Fibroblast of lung (primary cell): ENCODE measurements around the gene PPIF. TPM values are rescaled to one million over a fixed set of nuclear protein-coding genes. Genes with fewer than 3 reads are reported as not detected.
"Not testable (repeated sequence)": the region's sequence is repeated elsewhere in the genome, so short reads cannot be mapped to it uniquely, and the experiment has no call there.

Experiments used
- DNase-seq, 2 donors: peaks; one replicate each; pipeline versions ENCODE4 v3.0.0 to v3.0.0-alpha.2; 2010; ENCODE audit warnings: low read depth in 2 of 2
- H2AFZ ChIP-seq: 2 replicates; pipeline ENCODE4 v1.5.1; 2012; ENCODE audit warnings: low read length, control low read depth, inconsistent platforms
- H3K27ac ChIP-seq: 2 replicates; pipeline ENCODE4 v1.5.1; 2011; ENCODE audit warnings: low read length, control low read depth; ENCODE audit not compliant: insufficient read depth
- H3K27me3 ChIP-seq: 2 replicates; pipeline ENCODE4 v1.5.1; 2011; ENCODE audit warnings: mild to moderate bottlenecking, low read length; ENCODE audit not compliant: control insufficient read depth, insufficient read depth
- H3K36me3 ChIP-seq: 2 replicates; pipeline ENCODE4 v1.5.1; 2011; ENCODE audit warnings: low read length; ENCODE audit not compliant: control insufficient read depth, insufficient read depth
- H3K4me1 ChIP-seq: 2 replicates; pipeline ENCODE4 v1.5.1; 2011; ENCODE audit warnings: low read length; ENCODE audit not compliant: control insufficient read depth, insufficient read depth; ENCODE audit errors: extremely low read depth
- H3K4me2 ChIP-seq: 2 replicates; pipeline ENCODE4 v1.5.1; 2011; ENCODE audit warnings: low read length, control low read depth; ENCODE audit not compliant: insufficient read depth; ENCODE audit errors: extremely low read depth
- H3K4me3 ChIP-seq, 4 experiments: fragments of 200-600 bp in 1 of 4; sonication (generic) in 1 of 4; replicated peaks in 1 of 4; 2 replicates each; pipeline ENCODE4 v1.5.1; 2011 to 2016; ENCODE audit warnings: low read length in 4 of 4, low read depth in 3 of 4, mild to moderate bottlenecking in 3 of 4, control low read depth in 2 of 4, inconsistent platforms in 1 of 4, mixed read lengths in 1 of 4; ENCODE audit not compliant: insufficient read depth in 1 of 4; ENCODE audit errors: control extremely low read depth in 1 of 4
- H3K79me2 ChIP-seq: 2 replicates; pipeline ENCODE4 v1.5.1; 2012; ENCODE audit warnings: mild to moderate bottlenecking, low read length, inconsistent platforms; ENCODE audit not compliant: control insufficient read depth, insufficient read depth
- H3K9ac ChIP-seq: 2 replicates; pipeline ENCODE4 v1.5.1; 2011; ENCODE audit warnings: mild to moderate bottlenecking, low read length, control low read depth; ENCODE audit not compliant: insufficient read depth
- H3K9me3 ChIP-seq: 2 replicates; pipeline ENCODE4 v1.5.1; 2012; ENCODE audit warnings: low read depth, low read length; ENCODE audit not compliant: control insufficient read depth, insufficient read depth
- H4K20me1 ChIP-seq: 2 replicates; pipeline ENCODE4 v1.5.1; 2011; ENCODE audit warnings: low read length; ENCODE audit not compliant: control insufficient read depth, insufficient read depth; ENCODE audit errors: extremely low read depth
- CTCF ChIP-seq, 2 donors: IDR thresholded peaks in 1 of 2; conservative IDR thresholded peaks in 1 of 2; 1 replicate in 1 of 2; 2 replicates in 1 of 2; pipeline ENCODE4 v1.5.1; 2011 to 2012; ENCODE audit warnings: low read length in 2 of 2, control low read depth in 1 of 2, inconsistent platforms in 1 of 2, low read depth in 1 of 2, mild to moderate bottlenecking in 1 of 2
- EZH2 ChIP-seq: IDR thresholded peaks from 2 replicates; pipeline ENCODE4 v1.5.1; 2012; ENCODE audit warnings: low read length, control low read depth, mild to moderate bottlenecking; ENCODE audit errors: missing control alignments
- polyA plus RNA-seq, 2 donors: library from polyadenylated mRNA; depleted of rRNA in 1 of 2; stranded (reverse) in 1 of 2; unstranded in 1 of 2; fragments of >200 nt; gene quantifications; 2 replicates each; pipeline ENCODE4 v1.2.1, GENCODE V29; 2011 to 2012; ENCODE audit warnings: missing spikeins in 1 of 2
- total RNA-seq: library from RNA; depleted of rRNA; stranded (reverse); fragments of >200 nt; gene quantifications from 2 replicates; pipeline ENCODE4 v1.2.1, GENCODE V29; 2014

The PPIF gene
- total and polyA plus RNA-seq, 2 donors (not counting 1 experiment from before 2014, with no cell fraction given) = 18.7 to 63.0 TPM

GRCh38 chr10:79335470-79336235 is 11.6 kb upstream of the PPIF start:
- Histone ChIP-seq H3K27me3 (no peaks in the 10 kb centered on the region), H3K27ac (no peak overlapping the region), H3K9me3 (no peaks in the 10 kb centered on the region), H4K20me1 (no peaks in the 10 kb centered on the region), H3K4me2 (no peak overlapping the region), H3K4me3 (no peak overlapping the region), H3K4me1 (peaks cover 2% of the 10 kb centered on the region), H3K36me3 (no peaks in the 10 kb centered on the region), H3K79me2 (no peaks in the 10 kb centered on the region), H2AFZ (no peak overlapping the region), H3K9ac (no peak overlapping the region)
- no peak for DNase-seq
- TF ChIP-seq EZH2 = no peak
- no peak for TF ChIP-seq CTCF (conservative IDR thresholded peaks at IDR 0.05 in 1 of 2, IDR thresholded peaks at IDR 0.05 in 1 of 2; ENCODE audit: low read depth in 1 of 2, low read length in 2 of 2)

- no peak for DNase-seq
- no peaks in the 10 kb centered on the region for H3K79me2 ChIP-seq
- H3K27me3 ChIP-seq = no peaks in the 10 kb centered on the region
- no peak overlapping the region for H3K4me2 ChIP-seq
- H3K4me1 ChIP-seq = peaks cover 2% of the 10 kb centered on the region
- H3K4me3 ChIP-seq = no peak overlapping the region
- H3K27ac ChIP-seq = no peak overlapping the region
- H2AFZ ChIP-seq = no peak overlapping the region
- H3K36me3 ChIP-seq = no peaks in the 10 kb centered on the region
- TF ChIP-seq CTCF (conservative IDR thresholded peaks at IDR 0.05 in 1 of 2, IDR thresholded peaks at IDR 0.05 in 1 of 2; ENCODE audit: low read depth in 1 of 2, low read length in 2 of 2) (no peak), EZH2 (no peak)
- no peak overlapping the region for H3K9ac ChIP-seq
- no peaks in the 10 kb centered on the region for H3K9me3 ChIP-seq
- no peaks in the 10 kb centered on the region for H4K20me1 ChIP-seq
Measured at GRCh38 chr10:79336276-79336675, 11.0 kb upstream of the PPIF start.

GRCh38 chr10:79336739-79337138 is 10.5 kb upstream of the PPIF start:
- Histone ChIP-seq H4K20me1 (no peaks in the 10 kb centered on the region), H2AFZ (no peak overlapping the region), H3K27me3 (no peaks in the 10 kb centered on the region), H3K79me2 (no peaks in the 10 kb centered on the region), H3K9me3 (no peaks in the 10 kb centered on the region), H3K27ac (no peak overlapping the region), H3K4me2 (no peak overlapping the region), H3K4me1 (peaks cover 2% of the 10 kb centered on the region), H3K36me3 (no peaks in the 10 kb centered on the region), H3K9ac (no peak overlapping the region), H3K4me3 (no peak overlapping the region)
- no peak for DNase-seq
- TF ChIP-seq EZH2 (no peak), CTCF (conservative IDR thresholded peaks at IDR 0.05 in 1 of 2, IDR thresholded peaks at IDR 0.05 in 1 of 2; ENCODE audit: low read depth in 1 of 2, low read length in 2 of 2) (no peak)

DNA sequence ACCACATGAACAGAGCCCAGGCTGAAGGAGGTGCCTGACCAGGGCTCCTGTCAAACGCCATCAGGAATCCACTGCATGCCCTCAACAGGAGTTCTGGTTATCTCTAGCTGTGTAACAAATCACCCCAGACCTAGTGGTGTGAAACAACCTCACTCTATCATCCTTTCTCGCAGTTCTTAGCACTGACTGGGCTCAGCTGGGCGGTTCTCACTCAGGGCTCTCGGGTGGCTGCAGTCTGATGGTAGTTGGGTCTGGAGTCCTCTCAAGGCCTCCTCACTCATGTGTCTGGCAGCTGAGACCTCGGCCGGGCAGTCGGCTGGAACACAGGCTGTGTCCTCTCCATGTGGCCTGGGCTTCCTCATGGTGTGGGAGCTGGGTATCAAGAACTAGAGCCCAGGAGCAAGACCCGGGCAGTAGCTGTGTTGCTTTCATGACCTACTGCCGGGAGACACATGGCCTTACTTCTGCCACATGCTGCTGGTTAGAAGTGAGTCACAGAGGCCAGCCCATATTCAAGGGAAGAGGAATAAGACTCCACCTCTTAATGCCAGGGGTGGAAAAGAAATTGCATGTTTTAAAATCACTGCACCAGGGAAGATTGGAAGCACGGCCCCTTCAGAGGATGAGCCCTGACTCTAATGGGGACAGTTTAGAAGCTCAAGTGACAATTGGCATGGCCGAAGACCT is 9.3 kb upstream of the PPIF start:
- not testable (repeated sequence) for H4K20me1 ChIP-seq, H2AFZ ChIP-seq, H3K27me3 ChIP-seq, H3K4me3 ChIP-seq, H3K9ac ChIP-seq, H3K9me3 ChIP-seq, H3K79me2 ChIP-seq, H3K4me1 ChIP-seq, H3K4me2 ChIP-seq, H3K36me3 ChIP-seq, H3K27ac ChIP-seq, DNase-seq
